Suprapubic skin (tissue), 4 donors: Measurements from ENCODE around the gene INPP1. TPM values are rescaled to one million over a fixed set of nuclear protein-coding genes. Genes with fewer than 3 reads are reported as not detected.
"Not testable (repeated sequence)": the region's sequence is repeated elsewhere in the genome, so short reads cannot be mapped to it uniquely, and the experiment has no call there.

ENCODE experiments used
- DNase-seq, 2 donors: peaks; one replicate each; pipeline ENCODE4 v3.0.0-alpha.2; 2019; ENCODE audit warnings: low spot score in 2 of 2
- H3K27ac ChIP-seq: fragments of 200-600 bp; sonication (generic); one replicate; pipeline ENCODE4 v1.5.1; 2019
- H3K27me3 ChIP-seq: fragments of 200-600 bp; sonication (generic); one replicate; pipeline ENCODE4 v1.5.1; 2019
- H3K36me3 ChIP-seq: fragments of 200-600 bp; sonication (generic); one replicate; pipeline ENCODE4 v1.5.1; 2019
- H3K4me1 ChIP-seq: fragments of 200-600 bp; sonication (generic); one replicate; pipeline ENCODE4 v1.5.1; 2019
- H3K4me3 ChIP-seq: fragments of 200-600 bp; sonication (generic); one replicate; pipeline ENCODE4 v1.5.1; 2019; ENCODE audit warnings: mild to moderate bottlenecking
- H3K9me3 ChIP-seq: fragments of 200-600 bp; sonication (generic); one replicate; pipeline ENCODE4 v1.5.1; 2019
- EP300 ChIP-seq: sonication (generic); formaldehyde crosslinking; IDR thresholded peaks from one replicate; pipeline ENCODE4 v1.6.1; 2017; ENCODE audit warnings: antibody characterized with exemption
- POLR2A ChIP-seq, 2 donors: fragments of 450-650 bp; IDR thresholded peaks; one replicate each; pipeline ENCODE4 v1.6.1; 2017; ENCODE audit warnings: antibody characterized with exemption in 2 of 2, mild to moderate bottlenecking in 2 of 2, moderate library complexity in 2 of 2
- POLR2AphosphoS5 ChIP-seq, 3 donors: sonication (generic); formaldehyde crosslinking; IDR thresholded peaks; one replicate each; pipeline ENCODE4 v1.6.1; 2017; ENCODE audit warnings: antibody characterized with exemption in 3 of 3
- WGBS: methylation state at CpG from one replicate; pipeline ENCODE4 v1.1.5; 2018; 5-methylcytosine and 5-hydroxymethylcytosine counted together
- total RNA-seq, 4 donors: library from RNA; depleted of rRNA; stranded (reverse); fragments of >200 nt; gene quantifications; one replicate each; pipeline ENCODE4 v1.1.0, GENCODE V29; 2016
- TF ChIP-seq, protein P1 (sequence below), 2 donors: fragments of 200-600 bp in 1 of 2; fragments of 450-650 bp in 1 of 2; sonication (generic) in 1 of 2; IDR thresholded peaks; one replicate each; pipeline ENCODE4 v1.5.1; 2016 to 2019; ENCODE audit warnings: antibody characterized with exemption in 2 of 2, mild to moderate bottlenecking in 1 of 2, moderate library complexity in 1 of 2

The INPP1 gene
- total RNA-seq, 4 donors from 2014 or later: 14.0 to 26.5 (median 17.5) TPM

DNA sequence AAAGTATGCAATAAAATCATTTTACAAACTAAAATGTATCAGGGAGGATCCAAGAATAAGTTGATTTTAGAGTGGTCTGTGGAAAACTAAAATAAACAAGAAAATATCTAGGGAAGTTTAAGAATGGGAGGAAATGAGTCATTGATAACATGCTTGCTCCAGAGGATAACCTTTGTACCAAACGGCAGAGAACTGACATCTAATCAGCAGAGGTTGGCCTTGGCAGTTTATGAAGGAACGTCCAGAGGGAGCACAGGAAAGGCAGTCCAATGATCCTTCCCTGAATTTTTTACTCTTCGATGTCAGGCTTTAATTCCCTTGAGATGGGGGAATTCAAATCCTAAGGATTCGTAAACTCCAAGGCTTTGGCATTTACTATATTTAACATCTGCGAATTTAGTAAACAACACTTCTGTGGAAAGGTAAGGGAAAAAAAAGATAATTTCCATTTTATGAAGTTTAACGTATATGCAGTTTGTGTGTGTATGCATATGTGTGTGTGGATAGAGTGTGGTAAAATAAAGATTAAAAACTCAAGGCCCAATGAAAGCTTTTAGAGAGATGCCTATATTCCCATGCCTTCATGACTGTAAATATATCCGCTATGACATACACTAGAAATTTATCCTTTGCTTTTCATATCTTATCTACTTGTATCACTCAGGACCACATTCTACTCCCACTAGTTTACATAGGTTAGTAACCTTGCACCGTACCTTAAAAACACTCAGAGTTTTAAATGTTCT is 8.7 kb upstream of the INPP1 start:
- Histone ChIP-seq H3K36me3 (no peaks in the 10 kb centered on the region), H3K4me3 (no peak overlapping the region), H3K27ac (peak overlapping the region; percentile 27), H3K9me3 (no peaks in the 10 kb centered on the region), H3K4me1 (peaks cover 12% of the 10 kb centered on the region), H3K27me3 (no peaks in the 10 kb centered on the region)
- TF ChIP-seq, protein P1, sequence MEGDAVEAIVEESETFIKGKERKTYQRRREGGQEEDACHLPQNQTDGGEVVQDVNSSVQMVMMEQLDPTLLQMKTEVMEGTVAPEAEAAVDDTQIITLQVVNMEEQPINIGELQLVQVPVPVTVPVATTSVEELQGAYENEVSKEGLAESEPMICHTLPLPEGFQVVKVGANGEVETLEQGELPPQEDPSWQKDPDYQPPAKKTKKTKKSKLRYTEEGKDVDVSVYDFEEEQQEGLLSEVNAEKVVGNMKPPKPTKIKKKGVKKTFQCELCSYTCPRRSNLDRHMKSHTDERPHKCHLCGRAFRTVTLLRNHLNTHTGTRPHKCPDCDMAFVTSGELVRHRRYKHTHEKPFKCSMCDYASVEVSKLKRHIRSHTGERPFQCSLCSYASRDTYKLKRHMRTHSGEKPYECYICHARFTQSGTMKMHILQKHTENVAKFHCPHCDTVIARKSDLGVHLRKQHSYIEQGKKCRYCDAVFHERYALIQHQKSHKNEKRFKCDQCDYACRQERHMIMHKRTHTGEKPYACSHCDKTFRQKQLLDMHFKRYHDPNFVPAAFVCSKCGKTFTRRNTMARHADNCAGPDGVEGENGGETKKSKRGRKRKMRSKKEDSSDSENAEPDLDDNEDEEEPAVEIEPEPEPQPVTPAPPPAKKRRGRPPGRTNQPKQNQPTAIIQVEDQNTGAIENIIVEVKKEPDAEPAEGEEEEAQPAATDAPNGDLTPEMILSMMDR (IDR thresholded peaks at IDR 0.05): no peak
- TF ChIP-seq POLR2AphosphoS5 (IDR thresholded peaks at IDR 0.05) (no peak), EP300 (no peak), POLR2A (IDR thresholded peaks at IDR 0.05) (no peak)
- 55% methylated on average over 8 of the region's 8 CpGs for WGBS
- DNase-seq: no peak

DNA sequence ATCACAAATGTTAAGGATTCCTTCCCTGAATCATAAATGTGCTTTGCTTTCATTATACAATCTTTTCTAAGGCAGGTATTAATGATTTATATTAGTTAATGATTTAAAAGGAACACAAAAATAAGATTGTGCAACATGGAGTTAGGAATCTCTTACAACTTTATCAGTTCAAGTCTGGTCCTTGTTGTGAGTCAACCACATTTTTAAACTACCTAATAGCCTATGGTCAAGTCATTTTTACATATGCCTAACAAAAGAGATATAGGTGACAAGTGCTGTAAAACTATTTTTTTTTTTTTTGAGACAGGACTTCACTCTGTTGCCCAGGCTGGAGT is 8.2 kb upstream of the INPP1 start:
- DNase-seq: no peak
- H3K4me3 ChIP-seq: no peak overlapping the region
- TF ChIP-seq POLR2A (IDR thresholded peaks at IDR 0.05) (no peak), EP300 (no peak), POLR2AphosphoS5 (IDR thresholded peaks at IDR 0.05) (no peak)
- TF ChIP-seq, protein P1 (IDR thresholded peaks at IDR 0.05): no peak
- no peaks in the 10 kb centered on the region for H3K27me3 ChIP-seq
- no peaks in the 10 kb centered on the region for H3K9me3 ChIP-seq
- H3K27ac ChIP-seq: no peak overlapping the region
- H3K36me3 ChIP-seq: no peaks in the 10 kb centered on the region
- peaks cover 12% of the 10 kb centered on the region for H3K4me1 ChIP-seq

DNA sequence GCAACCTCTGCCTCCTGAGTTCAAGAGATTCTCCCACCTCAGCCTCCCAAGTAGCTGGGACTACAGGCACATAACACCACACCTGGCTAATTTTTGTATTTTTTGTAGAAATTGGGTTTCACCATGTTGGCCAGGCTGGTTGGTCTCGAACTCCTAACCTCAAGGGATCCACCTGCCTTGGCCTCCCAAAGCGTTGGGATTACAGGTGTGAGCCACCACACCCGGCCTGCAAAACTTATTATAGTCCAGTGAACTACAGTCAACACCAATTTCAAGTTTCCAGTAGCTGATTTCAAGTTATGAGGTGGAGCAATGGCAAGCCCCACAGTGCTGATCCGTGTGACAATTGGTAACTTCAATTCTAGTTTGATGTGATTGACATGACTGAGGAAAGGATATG is 7.8 kb upstream of the INPP1 start:
- not testable (repeated sequence) for H3K9me3 ChIP-seq, DNase-seq, H3K27ac ChIP-seq, H3K4me3 ChIP-seq, H3K36me3 ChIP-seq, H3K27me3 ChIP-seq
- peaks cover 12% of the 10 kb centered on the region for H3K4me1 ChIP-seq
- WGBS: 93% methylated on average over 4 of the region's 4 CpGs

DNA sequence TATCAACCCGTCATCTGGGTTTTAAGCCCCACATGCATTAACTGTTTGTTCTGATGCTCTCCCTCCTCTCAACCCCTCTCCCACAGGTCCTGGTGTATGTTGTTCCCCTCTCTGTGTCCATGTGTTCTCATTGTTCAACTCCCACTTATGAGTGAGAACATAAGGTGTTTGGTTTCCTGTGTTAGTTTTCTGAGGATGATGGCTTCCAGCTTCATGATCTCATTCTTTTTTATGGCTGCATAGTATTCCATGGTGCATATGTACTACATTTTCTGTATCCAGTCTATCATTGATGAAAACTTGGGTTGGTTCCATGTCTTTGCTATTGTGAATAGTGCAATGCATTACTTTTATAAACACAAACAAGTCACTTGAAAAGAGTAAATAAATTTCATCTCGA is 7.0 kb upstream of the INPP1 start:
- no peaks in the 10 kb centered on the region for H3K9me3 ChIP-seq
- H3K4me1 ChIP-seq: peaks cover 12% of the 10 kb centered on the region
- no peak overlapping the region for H3K27ac ChIP-seq
- no peaks in the 10 kb centered on the region for H3K27me3 ChIP-seq
- H3K4me3 ChIP-seq: no peak overlapping the region
- no peaks in the 10 kb centered on the region for H3K36me3 ChIP-seq
- WGBS: 96% methylated on average over 2 of the region's 2 CpGs
- DNase-seq: no peak
- TF ChIP-seq EP300 (no peak), POLR2AphosphoS5 (IDR thresholded peaks at IDR 0.05) (no peak), POLR2A (IDR thresholded peaks at IDR 0.05) (no peak)
- TF ChIP-seq, protein P1 (IDR thresholded peaks at IDR 0.05): no peak

DNA sequence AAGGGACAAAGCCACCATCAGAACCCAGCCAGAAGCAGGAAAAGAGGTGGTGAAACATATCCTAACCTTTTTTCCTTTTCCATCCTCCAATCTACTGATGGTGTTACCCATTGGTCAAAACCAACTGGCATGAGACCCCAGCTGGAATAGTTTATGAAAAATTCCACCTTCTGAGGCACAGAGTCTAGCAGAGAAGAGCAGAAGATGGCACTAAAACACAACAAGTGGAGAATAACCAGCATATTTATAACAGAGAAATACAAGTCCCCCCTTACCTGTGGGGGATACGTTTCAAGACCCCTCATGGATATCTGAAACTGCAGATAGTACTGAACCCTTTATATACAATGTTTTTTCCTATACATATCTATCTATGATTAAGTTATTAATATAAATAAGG is 4.9 kb upstream of the INPP1 start:
- no peak for DNase-seq
- H3K27ac ChIP-seq: no peak overlapping the region
- 74% methylated on average over 1 of the region's 1 CpG for WGBS
- H3K4me1 ChIP-seq: peaks cover 16% of the 10 kb centered on the region
- no peaks in the 10 kb centered on the region for H3K36me3 ChIP-seq
- H3K27me3 ChIP-seq: no peaks in the 10 kb centered on the region
- H3K4me3 ChIP-seq: no peak overlapping the region
- TF ChIP-seq POLR2A (IDR thresholded peaks at IDR 0.05): no peak
- TF ChIP-seq POLR2AphosphoS5 (IDR thresholded peaks at IDR 0.05): no peak
- TF ChIP-seq EP300: no peak
- TF ChIP-seq, protein P1 (IDR thresholded peaks at IDR 0.05): no peak
- no peaks in the 10 kb centered on the region for H3K9me3 ChIP-seq

DNA sequence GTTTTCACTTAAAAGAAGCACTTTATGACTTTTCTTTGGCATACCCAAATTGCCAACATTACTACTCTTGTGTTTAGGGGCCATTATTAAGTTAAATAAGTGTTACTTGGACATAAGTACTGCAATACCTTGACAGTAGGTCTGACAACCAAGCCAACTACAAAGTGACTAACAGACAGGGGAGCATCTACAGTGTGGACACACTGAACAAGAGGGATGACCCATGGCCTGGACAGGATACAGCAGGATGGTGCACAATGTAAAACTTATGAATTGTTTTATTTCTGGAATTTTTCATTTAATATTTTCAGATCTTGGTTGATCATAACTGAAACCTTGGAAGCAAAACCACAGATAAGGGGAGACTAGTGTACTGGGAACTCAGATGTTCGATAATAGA is 4.0 kb upstream of the INPP1 start:
- Histone ChIP-seq H3K9me3 (no peaks in the 10 kb centered on the region), H3K4me1 (peaks cover 11% of the 10 kb centered on the region), H3K27ac (no peak overlapping the region), H3K27me3 (no peaks in the 10 kb centered on the region), H3K36me3 (no peaks in the 10 kb centered on the region), H3K4me3 (no peak overlapping the region)
- WGBS: 87% methylated on average over 1 of the region's 1 CpG
- no peak for DNase-seq
- TF ChIP-seq POLR2A (IDR thresholded peaks at IDR 0.05): no peak
- no peak for TF ChIP-seq POLR2AphosphoS5 (IDR thresholded peaks at IDR 0.05)
- TF ChIP-seq, protein P1 (IDR thresholded peaks at IDR 0.05): no peak
- TF ChIP-seq EP300: no peak
